VCaP (cell line): ENCODE measurements around the gene MAP9.
"Not testable (repeated sequence)": the region's sequence is repeated elsewhere in the genome, so short reads cannot be mapped to it uniquely, and the experiment has no call there.

Experiments
- H3K27ac ChIP-seq: fragments of 450-650 bp; 2 replicates; pipeline ENCODE4 v1.5.1; 2017
- TF ChIP-seq, protein P1 (sequence below): fragments of 450-650 bp; conservative IDR thresholded peaks from 2 replicates; pipeline ENCODE4 v1.5.1; 2017; ENCODE audit warnings: mild to moderate bottlenecking, moderate library complexity

Gene MAP9

DNA sequence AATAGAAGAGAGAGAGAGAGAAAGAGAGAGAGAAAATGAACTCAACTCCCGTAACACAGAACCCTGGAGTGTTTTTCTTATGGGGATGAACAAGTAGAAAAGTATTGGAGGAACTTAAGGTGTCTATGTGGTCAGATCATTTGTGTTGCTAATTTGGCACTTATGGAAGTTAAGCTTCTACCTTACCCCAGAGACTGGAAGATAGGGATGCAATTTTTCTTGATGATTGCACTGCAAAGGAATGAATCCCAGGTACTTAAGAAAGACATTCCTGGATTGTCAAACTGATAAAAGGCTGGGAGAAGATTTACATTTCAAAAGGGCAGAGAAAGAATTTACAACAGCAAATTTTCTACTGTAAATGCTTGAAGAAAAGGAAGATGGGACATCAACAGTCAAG lies 57.2 kb downstream of the MAP9 start:
- H3K27ac ChIP-seq, result no peak overlapping the region
- TF ChIP-seq, protein P1, sequence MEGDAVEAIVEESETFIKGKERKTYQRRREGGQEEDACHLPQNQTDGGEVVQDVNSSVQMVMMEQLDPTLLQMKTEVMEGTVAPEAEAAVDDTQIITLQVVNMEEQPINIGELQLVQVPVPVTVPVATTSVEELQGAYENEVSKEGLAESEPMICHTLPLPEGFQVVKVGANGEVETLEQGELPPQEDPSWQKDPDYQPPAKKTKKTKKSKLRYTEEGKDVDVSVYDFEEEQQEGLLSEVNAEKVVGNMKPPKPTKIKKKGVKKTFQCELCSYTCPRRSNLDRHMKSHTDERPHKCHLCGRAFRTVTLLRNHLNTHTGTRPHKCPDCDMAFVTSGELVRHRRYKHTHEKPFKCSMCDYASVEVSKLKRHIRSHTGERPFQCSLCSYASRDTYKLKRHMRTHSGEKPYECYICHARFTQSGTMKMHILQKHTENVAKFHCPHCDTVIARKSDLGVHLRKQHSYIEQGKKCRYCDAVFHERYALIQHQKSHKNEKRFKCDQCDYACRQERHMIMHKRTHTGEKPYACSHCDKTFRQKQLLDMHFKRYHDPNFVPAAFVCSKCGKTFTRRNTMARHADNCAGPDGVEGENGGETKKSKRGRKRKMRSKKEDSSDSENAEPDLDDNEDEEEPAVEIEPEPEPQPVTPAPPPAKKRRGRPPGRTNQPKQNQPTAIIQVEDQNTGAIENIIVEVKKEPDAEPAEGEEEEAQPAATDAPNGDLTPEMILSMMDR, result no peak

DNA sequence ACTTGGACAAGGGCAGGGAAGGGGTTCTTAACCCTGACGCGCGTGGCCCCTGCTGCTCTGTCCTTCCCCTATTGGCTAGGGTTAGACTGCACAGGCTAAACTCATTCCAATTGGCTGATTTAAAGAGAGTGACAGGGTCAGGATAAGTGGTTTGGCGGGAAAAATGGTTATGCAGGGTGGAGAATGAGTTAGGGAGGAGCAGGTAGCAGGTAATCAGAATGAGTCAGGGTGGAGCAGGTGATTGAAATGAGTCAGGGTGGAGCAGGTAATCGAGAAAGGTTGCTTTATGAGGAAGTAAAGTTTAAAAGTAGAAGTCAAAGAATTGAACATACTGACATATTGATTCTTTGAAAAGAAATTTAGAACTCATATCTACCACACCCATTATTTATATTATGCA lies 64.7 kb downstream of the MAP9 start:
- not testable (repeated sequence) for H3K27ac ChIP-seq

DNA sequence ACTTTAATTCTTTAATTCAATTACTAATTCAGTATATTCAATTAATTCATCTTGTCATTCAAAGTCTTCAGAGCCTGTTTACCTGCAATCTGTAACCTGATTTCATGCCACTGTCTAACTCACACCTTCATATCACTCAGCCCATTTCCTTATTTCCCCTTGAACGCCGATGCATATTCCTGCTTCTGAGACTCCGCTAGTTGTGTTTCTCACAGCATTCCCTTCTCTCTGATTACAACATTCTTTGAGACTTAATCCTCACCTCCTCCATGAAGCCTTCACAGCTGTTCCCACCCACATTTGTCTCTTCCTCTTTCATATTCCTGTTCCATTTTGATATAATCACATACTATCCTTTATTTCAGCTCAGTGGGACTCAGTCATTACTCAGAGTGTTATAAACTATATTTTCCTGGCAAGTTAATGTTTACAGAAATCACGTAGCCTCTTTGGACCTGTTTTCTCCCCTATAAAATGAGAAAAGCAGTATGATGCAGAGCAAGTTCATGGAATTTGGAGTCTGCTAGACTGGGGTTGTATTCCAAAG lies 69.0 kb downstream of the MAP9 start:
- TF ChIP-seq, protein P1, result no peak
- H3K27ac ChIP-seq, result no peak overlapping the region

DNA sequence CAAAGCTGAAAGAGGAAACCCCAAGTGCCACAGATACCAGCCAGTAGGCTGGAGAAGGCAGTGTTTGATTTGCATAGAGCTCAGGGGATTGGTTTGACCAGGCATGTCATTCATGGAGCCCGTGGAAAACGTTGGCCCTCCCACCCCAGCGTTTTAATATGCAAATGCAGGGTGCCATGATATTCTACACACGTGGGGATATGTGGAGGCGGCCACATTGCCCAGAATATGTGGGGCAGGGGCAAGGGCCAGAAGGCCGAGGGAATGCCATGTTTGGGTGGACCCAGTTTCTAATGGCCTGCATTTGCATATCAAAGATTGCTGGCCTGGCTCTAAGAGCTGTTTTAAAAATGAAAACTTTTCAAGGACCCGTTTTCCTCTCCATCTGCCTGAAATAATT lies 71.1 kb downstream of the MAP9 start:
- H3K27ac ChIP-seq, result no peak overlapping the region
- TF ChIP-seq, protein P1, result no peak

DNA sequence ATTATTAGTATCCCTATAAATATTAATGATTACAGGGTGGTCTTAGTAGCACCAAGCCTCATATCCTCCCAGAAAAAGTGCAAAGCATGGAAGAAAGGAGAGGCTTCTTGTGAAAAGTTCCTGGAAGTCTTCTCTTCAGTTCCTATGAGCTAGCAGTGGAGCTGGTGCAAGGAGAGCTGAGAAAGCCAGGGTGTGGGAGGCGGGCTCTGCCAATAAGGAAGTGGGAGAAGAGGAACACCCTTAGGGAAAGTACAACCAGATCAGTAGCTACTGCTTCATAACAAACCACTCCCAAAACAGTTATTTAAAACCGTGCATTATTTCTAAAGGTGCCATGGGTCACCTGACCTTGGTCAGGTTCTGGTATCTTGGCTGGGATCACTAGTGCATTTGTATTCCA lies 72.4 kb downstream of the MAP9 start:
- H3K27ac ChIP-seq, result no peak overlapping the region
- TF ChIP-seq, protein P1, result no peak

DNA sequence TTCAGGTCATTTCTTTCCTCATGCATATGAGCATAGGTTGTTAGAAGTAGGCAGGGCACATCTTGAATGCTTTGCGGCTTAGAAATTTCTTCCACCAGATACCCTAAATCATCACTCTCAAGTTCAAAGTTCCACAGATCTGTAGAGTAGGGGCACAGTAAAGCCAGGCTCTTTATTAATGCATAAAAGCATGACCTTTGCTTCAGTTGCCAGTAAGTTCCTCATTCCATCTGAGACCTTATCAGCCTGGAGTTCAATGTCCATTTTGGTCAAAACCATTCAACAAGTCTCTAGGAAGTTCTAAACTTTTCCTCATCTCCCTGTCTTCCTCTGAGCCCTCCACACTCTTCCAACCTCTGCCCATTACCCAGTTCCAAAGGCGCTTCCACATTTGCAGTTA lies 77.7 kb downstream of the MAP9 start:
- H3K27ac ChIP-seq, result no peak overlapping the region
- TF ChIP-seq, protein P1, result no peak
